ENCODE data around the gene FOXN3.
"Not testable (repeated sequence)": the region's sequence is repeated elsewhere in the genome, so short reads cannot be mapped to it uniquely, and the experiment has no call there.

Gene FOXN3

GRCh38 chr14:89303456-89304435 is 113.3 kb downstream of the FOXN3 start:
- DNase-seq (ENCODE audit: low read depth), result peak; percentile 48

GRCh38 chr14:89302396-89302950 is 114.6 kb downstream of the FOXN3 start:
- DNase-seq (ENCODE audit: low read depth), result no peak

- DNase-seq (ENCODE audit: low read depth), result no peak
Measured at GRCh38 chr14:89299587-89299986, 117.4 kb downstream of the FOXN3 start.

- DNase-seq (ENCODE audit: low read depth), result no peak
Measured at GRCh38 chr14:89298056-89298834, 118.8 kb downstream of the FOXN3 start.

GRCh38 chr14:89296281-89296745 is 120.7 kb downstream of the FOXN3 start:
- DNase-seq (ENCODE audit: low read depth), result no peak

- no peak for DNase-seq (ENCODE audit: low read depth)
Measured at GRCh38 chr14:89294872-89295271, 122.2 kb downstream of the FOXN3 start.

- DNase-seq (ENCODE audit: low read depth), result not testable (repeated sequence)
Measured at GRCh38 chr14:89294469-89294868, 122.6 kb downstream of the FOXN3 start.

GRCh38 chr14:89294060-89294459 is 123.0 kb downstream of the FOXN3 start:
- DNase-seq (ENCODE audit: low read depth), result no peak

GRCh38 chr14:89293314-89293916 is 123.6 kb downstream of the FOXN3 start:
- no peak for DNase-seq (ENCODE audit: low read depth)

GRCh38 chr14:89292579-89293313 is 124.3 kb downstream of the FOXN3 start:
- DNase-seq (ENCODE audit: low read depth), result no peak

- DNase-seq (ENCODE audit: low read depth), result no peak
Measured at GRCh38 chr14:89291351-89291940, 125.6 kb downstream of the FOXN3 start.

- DNase-seq (ENCODE audit: low read depth), result no peak
Measured at GRCh38 chr14:89290813-89291212, 126.2 kb downstream of the FOXN3 start.

- no peak for DNase-seq (ENCODE audit: low read depth)
Measured at GRCh38 chr14:89289477-89289876, 127.6 kb downstream of the FOXN3 start.

GRCh38 chr14:89288114-89288513 is 128.9 kb downstream of the FOXN3 start:
- DNase-seq (ENCODE audit: low read depth), result no peak

GRCh38 chr14:89284333-89285058 is 132.5 kb downstream of the FOXN3 start:
- no peak for DNase-seq (ENCODE audit: low read depth)

GRCh38 chr14:89283327-89284060 is 133.5 kb downstream of the FOXN3 start:
- DNase-seq (ENCODE audit: low read depth), result no peak

GRCh38 chr14:89282191-89282590 is 134.8 kb downstream of the FOXN3 start:
- DNase-seq (ENCODE audit: low read depth), result no peak

- DNase-seq (ENCODE audit: low read depth), result no peak
Measured at GRCh38 chr14:89280600-89280999, 136.4 kb downstream of the FOXN3 start.

GRCh38 chr14:89279649-89280232 is 137.3 kb downstream of the FOXN3 start:
- no peak for DNase-seq (ENCODE audit: low read depth)

All from GM04504 (cell line).